Measurements from ENCODE around the gene BARHL2.

- TF ChIP-seq CTCF (IDR thresholded peaks at IDR 0.05) (no peak), POLR2A (IDR thresholded peaks at IDR 0.05) (no peak)
Observed at GRCh38 chr1:90675161-90675847, 41.8 kb downstream of the BARHL2 start.
